Measurements from ENCODE around the gene NEB. TPM values are rescaled to one million over a fixed set of nuclear protein-coding genes. Genes with fewer than 3 reads are reported as not detected.
"Not testable (repeated sequence)": the region's sequence is repeated elsewhere in the genome, so short reads cannot be mapped to it uniquely, and the experiment has no call there.

Gene NEB
- total RNA-seq, 2 donors from 2014 or later = 1.1 to 1.2 TPM

- not testable (repeated sequence) for ATAC-seq (replicated peaks in 1 of 2); DNase-seq; H3K4me3 Mint-ChIP-seq; H3K9me3 Mint-ChIP-seq; H3K27ac Mint-ChIP-seq; H3K27me3 Mint-ChIP-seq (ENCODE audit: low read depth); H3K36me3 Mint-ChIP-seq (ENCODE audit: insufficient read depth in 2 of 2); H3K4me1 Mint-ChIP-seq (ENCODE audit: low read depth)
These were observed 126.5 kb downstream of the NEB start for GRCh38 chr2:151607459-151608424.

GRCh38 chr2:151603530-151603929, 130.7 kb downstream of the NEB start:
- H3K4me3 Mint-ChIP-seq; H3K36me3 Mint-ChIP-seq (ENCODE audit: insufficient read depth in 2 of 2); H3K27me3 Mint-ChIP-seq (ENCODE audit: low read depth); DNase-seq; H3K4me1 Mint-ChIP-seq (ENCODE audit: low read depth); H3K9me3 Mint-ChIP-seq; ATAC-seq (replicated peaks in 1 of 2); H3K27ac Mint-ChIP-seq: not testable (repeated sequence)

- not testable (repeated sequence) for H3K27me3 Mint-ChIP-seq (ENCODE audit: low read depth); DNase-seq; H3K9me3 Mint-ChIP-seq; H3K27ac Mint-ChIP-seq; H3K36me3 Mint-ChIP-seq (ENCODE audit: insufficient read depth in 2 of 2); ATAC-seq (replicated peaks in 1 of 2); H3K4me1 Mint-ChIP-seq (ENCODE audit: low read depth); H3K4me3 Mint-ChIP-seq
These were observed 131.9 kb downstream of the NEB start for GRCh38 chr2:151602402-151602801.

GRCh38 chr2:151601803-151602202, 132.5 kb downstream of the NEB start:
- H3K27ac Mint-ChIP-seq; DNase-seq; H3K4me3 Mint-ChIP-seq; H3K27me3 Mint-ChIP-seq (ENCODE audit: low read depth); H3K4me1 Mint-ChIP-seq (ENCODE audit: low read depth); H3K9me3 Mint-ChIP-seq; H3K36me3 Mint-ChIP-seq (ENCODE audit: insufficient read depth in 2 of 2); ATAC-seq (replicated peaks in 1 of 2): not testable (repeated sequence)

- ATAC-seq (replicated peaks in 1 of 2); H3K27ac Mint-ChIP-seq; H3K36me3 Mint-ChIP-seq (ENCODE audit: insufficient read depth in 2 of 2); H3K4me3 Mint-ChIP-seq; H3K27me3 Mint-ChIP-seq (ENCODE audit: low read depth); H3K4me1 Mint-ChIP-seq (ENCODE audit: low read depth); DNase-seq; H3K9me3 Mint-ChIP-seq: not testable (repeated sequence)
These were observed 137.2 kb downstream of the NEB start for GRCh38 chr2:151596903-151597608.

GRCh38 chr2:151591908-151592255, 142.4 kb downstream of the NEB start:
- H3K27ac Mint-ChIP-seq; H3K4me3 Mint-ChIP-seq; H3K4me1 Mint-ChIP-seq (ENCODE audit: low read depth); H3K36me3 Mint-ChIP-seq (ENCODE audit: insufficient read depth in 2 of 2); H3K9me3 Mint-ChIP-seq; ATAC-seq (replicated peaks in 1 of 2); DNase-seq; H3K27me3 Mint-ChIP-seq (ENCODE audit: low read depth): not testable (repeated sequence)

- H3K27ac Mint-ChIP-seq; H3K9me3 Mint-ChIP-seq; DNase-seq; H3K36me3 Mint-ChIP-seq (ENCODE audit: insufficient read depth in 2 of 2); H3K27me3 Mint-ChIP-seq (ENCODE audit: low read depth); H3K4me1 Mint-ChIP-seq (ENCODE audit: low read depth); ATAC-seq (replicated peaks in 1 of 2); H3K4me3 Mint-ChIP-seq: not testable (repeated sequence)
These were observed 142.9 kb downstream of the NEB start for GRCh38 chr2:151591250-151591907.

- H3K4me3 Mint-ChIP-seq; DNase-seq; H3K27me3 Mint-ChIP-seq (ENCODE audit: low read depth); ATAC-seq (replicated peaks in 1 of 2); H3K36me3 Mint-ChIP-seq (ENCODE audit: insufficient read depth in 2 of 2); H3K9me3 Mint-ChIP-seq; H3K27ac Mint-ChIP-seq; H3K4me1 Mint-ChIP-seq (ENCODE audit: low read depth): not testable (repeated sequence)
These were observed 153.0 kb downstream of the NEB start for GRCh38 chr2:151581300-151581699.

- ATAC-seq (replicated peaks in 1 of 2); H3K27ac Mint-ChIP-seq; H3K4me3 Mint-ChIP-seq; DNase-seq; H3K9me3 Mint-ChIP-seq; H3K4me1 Mint-ChIP-seq (ENCODE audit: low read depth); H3K27me3 Mint-ChIP-seq (ENCODE audit: low read depth); H3K36me3 Mint-ChIP-seq (ENCODE audit: insufficient read depth in 2 of 2): not testable (repeated sequence)
These were observed 153.6 kb downstream of the NEB start for GRCh38 chr2:151580697-151581096.

- no peaks in the 10 kb centered on the region for H3K36me3 Mint-ChIP-seq (ENCODE audit: insufficient read depth in 2 of 2)
- H3K4me3 Mint-ChIP-seq = no peak overlapping the region
- H3K27ac Mint-ChIP-seq = no peak overlapping the region
- no peaks in the 10 kb centered on the region for H3K27me3 Mint-ChIP-seq (ENCODE audit: low read depth)
- H3K4me1 Mint-ChIP-seq (ENCODE audit: low read depth) = no peaks in the 10 kb centered on the region
- no peaks in the 10 kb centered on the region for H3K9me3 Mint-ChIP-seq
- ATAC-seq (replicated peaks in 1 of 2) (no peak), DNase-seq (no peak)
These were observed 157.2 kb downstream of the NEB start for GRCh38 chr2:151577116-151577515.

GRCh38 chr2:151576080-151576479, 158.2 kb downstream of the NEB start:
- Mint-ChIP-seq H3K4me1 (ENCODE audit: low read depth) (no peaks in the 10 kb centered on the region), H3K27ac (no peak overlapping the region), H3K9me3 (no peaks in the 10 kb centered on the region), H3K4me3 (no peak overlapping the region), H3K36me3 (ENCODE audit: insufficient read depth in 2 of 2) (no peaks in the 10 kb centered on the region), H3K27me3 (ENCODE audit: low read depth) (no peaks in the 10 kb centered on the region)
- no peak for DNase-seq
- no peak for ATAC-seq (replicated peaks in 1 of 2)

GRCh38 chr2:151575338-151575737, 158.9 kb downstream of the NEB start:
- Mint-ChIP-seq H3K27me3 (ENCODE audit: low read depth) (no peaks in the 10 kb centered on the region), H3K27ac (no peak overlapping the region), H3K4me3 (no peak overlapping the region), H3K9me3 (no peaks in the 10 kb centered on the region), H3K36me3 (ENCODE audit: insufficient read depth in 2 of 2) (no peaks in the 10 kb centered on the region), H3K4me1 (ENCODE audit: low read depth) (no peaks in the 10 kb centered on the region)
- DNase-seq = no peak
- no peak for ATAC-seq (replicated peaks in 1 of 2)

GRCh38 chr2:151570191-151570590, 164.1 kb downstream of the NEB start:
- DNase-seq (no peak), ATAC-seq (replicated peaks in 1 of 2) (no peak)
- no peaks in the 10 kb centered on the region for H3K36me3 Mint-ChIP-seq (ENCODE audit: insufficient read depth in 2 of 2)
- no peak overlapping the region for H3K27ac Mint-ChIP-seq
- H3K4me1 Mint-ChIP-seq (ENCODE audit: low read depth) = no peaks in the 10 kb centered on the region
- H3K27me3 Mint-ChIP-seq (ENCODE audit: low read depth) = no peaks in the 10 kb centered on the region
- H3K4me3 Mint-ChIP-seq = no peak overlapping the region
- H3K9me3 Mint-ChIP-seq = no peaks in the 10 kb centered on the region
